ENCODE data around the gene NCKAP5. TPM values are rescaled to one million over a fixed set of nuclear protein-coding genes. Genes with fewer than 3 reads are reported as not detected.

Gene NCKAP5
- total RNA-seq, 1 donor from 2014 or later = 2.7 TPM

DNA sequence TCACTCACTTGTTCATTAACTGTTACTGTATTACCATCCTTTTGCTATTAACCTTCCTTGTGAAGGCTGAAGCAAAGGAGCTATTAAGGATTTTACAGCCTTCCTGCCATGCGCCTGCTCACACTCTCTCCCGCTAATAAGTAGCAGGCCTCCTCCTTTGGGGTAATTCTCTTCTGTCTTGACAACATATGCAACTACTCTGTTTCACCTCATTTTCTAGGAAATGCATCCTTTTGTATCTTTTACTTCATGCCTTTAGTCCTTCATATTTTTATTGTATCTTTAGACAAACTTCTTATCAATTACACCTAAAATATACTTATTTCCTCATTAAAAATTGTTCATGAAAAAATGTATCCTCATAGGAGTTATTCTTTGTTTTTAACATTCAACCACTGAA is 463.4 kb downstream of the NCKAP5 start:
- H3K79me2 ChIP-seq (ENCODE audit: insufficient read depth, low read length) = no peaks in the 10 kb centered on the region
- H4K20me1 ChIP-seq (ENCODE audit: insufficient read depth, low read length) = no peaks in the 10 kb centered on the region
- no peak overlapping the region for H3K9ac ChIP-seq (ENCODE audit: low read length)
- H3K4me3 Mint-ChIP-seq (ENCODE audit: unreplicated experiment) = no peak overlapping the region
- peaks cover 3% of the 10 kb centered on the region for H3K4me1 Mint-ChIP-seq (ENCODE audit: low read depth, unreplicated experiment)
- H3K4me2 ChIP-seq (ENCODE audit: low read length) = no peak overlapping the region
- DNase-seq (ENCODE audit: low read depth) (no peak), FAIRE-seq (no peak)
- no peak overlapping the region for H2AFZ ChIP-seq (ENCODE audit: low read depth, low read length)
- H3K9me3 ChIP-seq (ENCODE audit: insufficient read depth, low read depth, low read length) = no peaks in the 10 kb centered on the region
- no peaks in the 10 kb centered on the region for H3K27me3 ChIP-seq (ENCODE audit: insufficient read depth, low read length)
- peaks cover 10% of the 10 kb centered on the region for H3K27me3 Mint-ChIP-seq (ENCODE audit: low read depth, unreplicated experiment)
- no peak overlapping the region for H3K27ac Mint-ChIP-seq (ENCODE audit: unreplicated experiment)
- no peaks in the 10 kb centered on the region for H3K4me1 ChIP-seq (ENCODE audit: insufficient read depth, low read length)
- no peaks in the 10 kb centered on the region for H3K36me3 Mint-ChIP-seq (ENCODE audit: low read depth, unreplicated experiment)
- no peak overlapping the region for H3K27ac ChIP-seq (ENCODE audit: low read depth, low read length)
- H3K36me3 ChIP-seq (ENCODE audit: insufficient read depth, low read length) = no peaks in the 10 kb centered on the region
- no peak overlapping the region for H3K4me3 ChIP-seq (ENCODE audit: insufficient read depth, low read depth, low read length)
- H3K9me3 Mint-ChIP-seq (ENCODE audit: unreplicated experiment) = peaks cover 1% of the 10 kb centered on the region
- TF ChIP-seq, protein P1, sequence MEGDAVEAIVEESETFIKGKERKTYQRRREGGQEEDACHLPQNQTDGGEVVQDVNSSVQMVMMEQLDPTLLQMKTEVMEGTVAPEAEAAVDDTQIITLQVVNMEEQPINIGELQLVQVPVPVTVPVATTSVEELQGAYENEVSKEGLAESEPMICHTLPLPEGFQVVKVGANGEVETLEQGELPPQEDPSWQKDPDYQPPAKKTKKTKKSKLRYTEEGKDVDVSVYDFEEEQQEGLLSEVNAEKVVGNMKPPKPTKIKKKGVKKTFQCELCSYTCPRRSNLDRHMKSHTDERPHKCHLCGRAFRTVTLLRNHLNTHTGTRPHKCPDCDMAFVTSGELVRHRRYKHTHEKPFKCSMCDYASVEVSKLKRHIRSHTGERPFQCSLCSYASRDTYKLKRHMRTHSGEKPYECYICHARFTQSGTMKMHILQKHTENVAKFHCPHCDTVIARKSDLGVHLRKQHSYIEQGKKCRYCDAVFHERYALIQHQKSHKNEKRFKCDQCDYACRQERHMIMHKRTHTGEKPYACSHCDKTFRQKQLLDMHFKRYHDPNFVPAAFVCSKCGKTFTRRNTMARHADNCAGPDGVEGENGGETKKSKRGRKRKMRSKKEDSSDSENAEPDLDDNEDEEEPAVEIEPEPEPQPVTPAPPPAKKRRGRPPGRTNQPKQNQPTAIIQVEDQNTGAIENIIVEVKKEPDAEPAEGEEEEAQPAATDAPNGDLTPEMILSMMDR (IDR thresholded peaks at IDR 0.05; ENCODE audit: insufficient read depth, low read depth, low read length) = no peak
- TF ChIP-seq EZH2 (IDR thresholded peaks at IDR 0.05; ENCODE audit: insufficient read depth, low read length) = no peak

DNA sequence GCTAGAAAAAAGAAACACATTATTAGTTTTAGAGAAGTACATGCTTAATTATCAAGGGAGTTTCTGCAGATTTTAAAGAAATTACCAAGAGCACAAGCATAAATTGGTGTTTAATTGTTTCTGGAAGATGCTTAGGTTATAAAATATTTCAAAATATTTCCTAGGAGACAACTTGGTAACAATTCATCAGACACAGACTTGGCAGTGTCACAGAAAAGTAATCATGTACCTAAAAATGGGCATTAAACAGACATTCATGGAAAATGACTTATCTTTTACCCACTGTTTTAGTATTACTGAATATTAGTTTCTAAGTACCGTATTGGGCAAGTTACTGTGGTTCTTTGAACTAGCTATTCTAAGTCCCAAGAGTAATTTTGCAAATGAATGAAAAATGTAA is 469.5 kb downstream of the NCKAP5 start:
- H3K27ac ChIP-seq (ENCODE audit: low read depth, low read length) = no peak overlapping the region
- DNase-seq (ENCODE audit: low read depth) = no peak
- H2AFZ ChIP-seq (ENCODE audit: low read depth, low read length) = no peak overlapping the region
- Mint-ChIP-seq H3K4me1 (ENCODE audit: low read depth, unreplicated experiment) (peaks cover 3% of the 10 kb centered on the region), H3K36me3 (ENCODE audit: low read depth, unreplicated experiment) (no peaks in the 10 kb centered on the region), H3K27ac (ENCODE audit: unreplicated experiment) (no peak overlapping the region), H3K9me3 (ENCODE audit: unreplicated experiment) (peaks cover 3% of the 10 kb centered on the region), H3K27me3 (ENCODE audit: low read depth, unreplicated experiment) (peaks cover 2% of the 10 kb centered on the region), H3K4me3 (ENCODE audit: unreplicated experiment) (no peak overlapping the region)
- no peaks in the 10 kb centered on the region for H3K27me3 ChIP-seq (ENCODE audit: insufficient read depth, low read length)
- no peak overlapping the region for H3K4me2 ChIP-seq (ENCODE audit: low read length)
- H4K20me1 ChIP-seq (ENCODE audit: insufficient read depth, low read length) = no peaks in the 10 kb centered on the region
- no peaks in the 10 kb centered on the region for H3K36me3 ChIP-seq (ENCODE audit: insufficient read depth, low read length)
- TF ChIP-seq, protein P1 (IDR thresholded peaks at IDR 0.05; ENCODE audit: insufficient read depth, low read depth, low read length) = no peak
- no peak for TF ChIP-seq EZH2 (IDR thresholded peaks at IDR 0.05; ENCODE audit: insufficient read depth, low read length)
- no peak for FAIRE-seq
- H3K4me3 ChIP-seq (ENCODE audit: insufficient read depth, low read depth, low read length) = no peak overlapping the region
- no peaks in the 10 kb centered on the region for H3K9me3 ChIP-seq (ENCODE audit: insufficient read depth, low read depth, low read length)
- H3K9ac ChIP-seq (ENCODE audit: low read length) = no peak overlapping the region
- H3K79me2 ChIP-seq (ENCODE audit: insufficient read depth, low read length) = no peaks in the 10 kb centered on the region
- H3K4me1 ChIP-seq (ENCODE audit: insufficient read depth, low read length) = no peaks in the 10 kb centered on the region

DNA sequence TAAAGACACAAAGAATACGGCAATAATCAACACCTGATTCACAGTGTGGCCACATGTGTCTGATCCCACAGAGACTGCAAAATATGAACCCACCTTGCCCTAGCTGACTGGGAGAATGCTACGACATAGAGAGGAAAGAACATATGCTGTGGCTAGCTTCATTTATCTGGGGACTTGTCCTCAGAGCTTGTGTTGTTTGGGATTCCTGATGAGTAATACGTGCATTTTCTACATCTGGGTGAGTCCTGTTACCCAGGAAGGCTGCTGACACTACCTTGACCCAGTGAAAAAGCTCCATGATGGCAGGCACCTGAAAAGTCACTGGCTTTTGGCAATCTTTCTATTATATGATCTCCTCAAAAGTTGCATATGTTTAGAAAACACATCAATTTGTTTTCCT is 470.6 kb downstream of the NCKAP5 start:
- H3K4me3 Mint-ChIP-seq (ENCODE audit: unreplicated experiment) = no peak overlapping the region
- Histone ChIP-seq H3K4me3 (ENCODE audit: insufficient read depth, low read depth, low read length) (no peak overlapping the region), H3K4me2 (ENCODE audit: low read length) (no peak overlapping the region), H3K36me3 (ENCODE audit: insufficient read depth, low read length) (no peaks in the 10 kb centered on the region), H3K27ac (ENCODE audit: low read depth, low read length) (no peak overlapping the region), H2AFZ (ENCODE audit: low read depth, low read length) (no peak overlapping the region), H3K9me3 (ENCODE audit: insufficient read depth, low read depth, low read length) (no peaks in the 10 kb centered on the region), H3K27me3 (ENCODE audit: insufficient read depth, low read length) (no peaks in the 10 kb centered on the region), H4K20me1 (ENCODE audit: insufficient read depth, low read length) (no peaks in the 10 kb centered on the region), H3K4me1 (ENCODE audit: insufficient read depth, low read length) (no peaks in the 10 kb centered on the region), H3K9ac (ENCODE audit: low read length) (no peak overlapping the region), H3K79me2 (ENCODE audit: insufficient read depth, low read length) (no peaks in the 10 kb centered on the region)
- no peaks in the 10 kb centered on the region for H3K36me3 Mint-ChIP-seq (ENCODE audit: low read depth, unreplicated experiment)
- no peak overlapping the region for H3K27ac Mint-ChIP-seq (ENCODE audit: unreplicated experiment)
- DNase-seq (ENCODE audit: low read depth) = peak; percentile 15
- peaks cover 3% of the 10 kb centered on the region for H3K9me3 Mint-ChIP-seq (ENCODE audit: unreplicated experiment)
- H3K4me1 Mint-ChIP-seq (ENCODE audit: low read depth, unreplicated experiment) = peaks cover 3% of the 10 kb centered on the region
- FAIRE-seq = no peak
- TF ChIP-seq, protein P1 (IDR thresholded peaks at IDR 0.05; ENCODE audit: insufficient read depth, low read depth, low read length) = no peak
- no peak for TF ChIP-seq EZH2 (IDR thresholded peaks at IDR 0.05; ENCODE audit: insufficient read depth, low read length)
- H3K27me3 Mint-ChIP-seq (ENCODE audit: low read depth, unreplicated experiment) = no peaks in the 10 kb centered on the region
